IMR-90 (cell line): ENCODE results near the gene WNT11. TPM values are rescaled to one million over a fixed set of nuclear protein-coding genes. Genes with fewer than 3 reads are reported as not detected.
A peak's percentile ranks its signal among the peaks of the same experiment; 100 is the strongest.

Experiments used
- ATAC-seq: fragments of 200-7000 bp; cut with Tn5 transposase; 2 replicates; pipeline ENCODE4 v1.9.1; 2020; ENCODE audit warnings: low read depth, mild to moderate bottlenecking, moderate library complexity
- BruUV-seq: library from RNA; stranded (reverse); fragments of 400-500 nt; replicated peaks from 2 replicates; lab custom pipeline; 2021; lab: Mats Ljungman, UMichigan
- CTCF ChIA-PET: fragments of 300-600 bp; formaldehyde crosslinking; extraction: SDS; loops from one replicate; lab custom pipeline; 2021; ENCODE audit warnings: antibody characterized with exemption; lab: Yijun Ruan, JAX
- POLR2A ChIA-PET: fragments of 300-600 bp; sonication (Branson Sonifier 250); formaldehyde crosslinking; loops from one replicate; lab custom pipeline; 2022; ENCODE audit warnings: antibody characterized with exemption; ENCODE audit not compliant: unreplicated experiment; lab: Charles Lee
- DNase-seq: peaks from one replicate; pipeline ENCODE4 v3.0.0; 2013
- H2AFZ ChIP-seq: replicated peaks from 2 replicates; pipeline ENCODE3; 2013; ENCODE audit warnings: low read length, mild to moderate bottlenecking; ENCODE audit not compliant: poor library complexity
- H2AK5ac ChIP-seq: 2 replicates; pipeline ENCODE4 v1.6.1; 2013; ENCODE audit warnings: low read depth, low read length, inconsistent platforms
- H2AK9ac ChIP-seq: replicated peaks from 2 replicates; pipeline ENCODE3; 2013; ENCODE audit warnings: mild to moderate bottlenecking, low read depth, low read length, moderate library complexity; ENCODE audit not compliant: poor library complexity
- H2BK120ac ChIP-seq: 2 replicates; pipeline ENCODE4 v1.6.1; 2013; ENCODE audit warnings: low read depth, low read length, inconsistent platforms
- H2BK15ac ChIP-seq: 3 replicates; pipeline ENCODE4 v1.6.1; 2013; ENCODE audit warnings: low read depth, low read length, inconsistent platforms
- H2BK20ac ChIP-seq: 2 replicates; pipeline ENCODE4 v1.6.1; 2013; ENCODE audit warnings: low read depth, mild to moderate bottlenecking, inconsistent platforms, low read length, moderate library complexity
- H2BK5ac ChIP-seq: 2 replicates; pipeline ENCODE4 v1.6.1; 2013; ENCODE audit warnings: mild to moderate bottlenecking, low read depth, low read length, inconsistent platforms; ENCODE audit not compliant: poor library complexity, severe bottlenecking
- H3K14ac ChIP-seq: replicated peaks from 2 replicates; pipeline ENCODE4 v1.6.1; 2013; ENCODE audit warnings: low read depth, low read length, inconsistent platforms
- H3K18ac ChIP-seq: 2 replicates; pipeline ENCODE4 v1.6.1; 2013; ENCODE audit warnings: low read depth, low read length, control low read depth
- H3K23ac ChIP-seq: 2 replicates; pipeline ENCODE4 v1.6.1; 2013; ENCODE audit warnings: low read depth, low read length, inconsistent platforms
- H3K27ac ChIP-seq: 2 replicates; pipeline ENCODE4 v1.5.1; 2013; ENCODE audit warnings: mild to moderate bottlenecking, control low read depth, low read length; ENCODE audit not compliant: insufficient read depth
- H3K27me3 ChIP-seq: 2 replicates; pipeline ENCODE4 v1.6.1; 2013; ENCODE audit warnings: low read length; ENCODE audit not compliant: control insufficient read depth, insufficient read depth
- H3K36me3 ChIP-seq: 2 replicates; pipeline ENCODE4 v1.6.1; 2013; ENCODE audit warnings: low read length, mixed read lengths; ENCODE audit not compliant: control insufficient read depth, insufficient read depth
- H3K4ac ChIP-seq: 2 replicates; pipeline ENCODE4 v1.6.1; 2013; ENCODE audit warnings: low read depth, low read length, inconsistent platforms
- H3K4me1 ChIP-seq: 2 replicates; pipeline ENCODE4 v1.6.1; 2013; ENCODE audit warnings: low read length, mixed read lengths; ENCODE audit not compliant: control insufficient read depth, insufficient read depth
- H3K4me2 ChIP-seq: 2 replicates; pipeline ENCODE4 v1.6.1; 2013; ENCODE audit warnings: low read depth, mild to moderate bottlenecking, control low read depth, low read length, moderate library complexity
- H3K4me3 ChIP-seq: 2 replicates; pipeline ENCODE4 v1.5.1; 2013; ENCODE audit warnings: low read depth, mild to moderate bottlenecking, control low read depth, low read length, moderate library complexity; ENCODE audit not compliant: insufficient read depth
- H3K56ac ChIP-seq: 2 replicates; pipeline ENCODE4 v1.6.1; 2013; ENCODE audit warnings: low read length, inconsistent platforms; ENCODE audit not compliant: insufficient read depth; ENCODE audit errors: extremely low read depth
- H3K79me1 ChIP-seq, 2 experiments: 2 replicates each; pipeline ENCODE4 v1.6.1; 2013; ENCODE audit warnings: low read length in 2 of 2, inconsistent platforms in 1 of 2, low read depth in 1 of 2
- H3K9ac ChIP-seq: 2 replicates; pipeline ENCODE4 v1.6.1; 2013; ENCODE audit warnings: low read depth, low read length, control low read depth
- H3K9me1 ChIP-seq: 2 replicates; pipeline ENCODE4 v1.6.1; 2013; ENCODE audit warnings: low read length, inconsistent platforms; ENCODE audit not compliant: insufficient read depth
- H3K9me3 ChIP-seq: 2 replicates; pipeline ENCODE4 v1.6.1; 2013; ENCODE audit warnings: low read length; ENCODE audit not compliant: control insufficient read depth, insufficient read depth
- H4K20me1 ChIP-seq: 2 replicates; pipeline ENCODE4 v1.6.1; 2013; ENCODE audit warnings: low read length, inconsistent platforms; ENCODE audit not compliant: insufficient read depth
- H4K5ac ChIP-seq: 2 replicates; pipeline ENCODE4 v1.6.1; 2013; ENCODE audit warnings: mild to moderate bottlenecking, low read depth, low read length, control low read depth
- H4K8ac ChIP-seq, 2 experiments: 2 replicates each; pipeline ENCODE4 v1.6.1; 2013; ENCODE audit warnings: low read depth in 2 of 2, low read length in 2 of 2, control low read depth in 1 of 2, inconsistent platforms in 1 of 2
- H4K91ac ChIP-seq: 2 replicates; pipeline ENCODE4 v1.6.1; 2013; ENCODE audit warnings: low read depth, low read length, inconsistent platforms; ENCODE audit not compliant: insufficient read depth
- BHLHE40 ChIP-seq: fragments of 150-350 bp; IDR thresholded peaks from 2 replicates; pipeline ENCODE4 v1.6.1; 2016; ENCODE audit warnings: mild to moderate bottlenecking, low read depth, low read length
- CEBPB ChIP-seq: IDR thresholded peaks from 2 replicates; pipeline ENCODE4 v1.6.1; 2012; ENCODE audit warnings: low read depth, low read length, improper control_type of control experiment
- CHD1 ChIP-seq: IDR thresholded peaks from 2 replicates; pipeline ENCODE4 v1.6.1; 2012; ENCODE audit warnings: low read depth, low read length, improper control_type of control experiment
- FOS ChIP-seq: fragments of 150-350 bp; IDR thresholded peaks from 2 replicates; pipeline ENCODE4 v1.6.1; 2016; ENCODE audit warnings: low read depth, low read length
- MAFK ChIP-seq: IDR thresholded peaks from 2 replicates; pipeline ENCODE4 v1.6.1; 2012; ENCODE audit warnings: low read depth, low read length, improper control_type of control experiment
- MAZ ChIP-seq: IDR thresholded peaks from 2 replicates; pipeline ENCODE4 v1.6.1; 2012; ENCODE audit warnings: low read depth, mild to moderate bottlenecking, low read length, improper control_type of control experiment, moderate library complexity, borderline replicate concordance
- MXI1 ChIP-seq: IDR thresholded peaks from 2 replicates; pipeline ENCODE4 v1.6.1; 2012; ENCODE audit warnings: low read depth, mild to moderate bottlenecking, low read length, moderate library complexity, borderline replicate concordance
- NFE2L2 ChIP-seq: fragments of 150-350 bp; IDR thresholded peaks from 2 replicates; pipeline ENCODE4 v1.6.1; 2016; ENCODE audit warnings: low read depth, mild to moderate bottlenecking, low read length
- POLR2A ChIP-seq: IDR thresholded peaks from 2 replicates; pipeline ENCODE4 v1.6.1; 2012; ENCODE audit warnings: mild to moderate bottlenecking, low read depth, low read length
- RAD21 ChIP-seq: IDR thresholded peaks from 2 replicates; pipeline ENCODE4 v1.6.1; 2012; ENCODE audit warnings: low read length, improper control_type of control experiment
- RCOR1 ChIP-seq: IDR thresholded peaks from 2 replicates; pipeline ENCODE4 v1.6.1; 2012; ENCODE audit warnings: mild to moderate bottlenecking, low read length, improper control_type of control experiment; ENCODE audit not compliant: insufficient replicate concordance
- RFX5 ChIP-seq: IDR thresholded peaks from 2 replicates; pipeline ENCODE4 v1.8.0; 2012; ENCODE audit warnings: low read depth, mild to moderate bottlenecking, low read length, moderate library complexity
- SMC3 ChIP-seq: fragments of 150-350 bp; IDR thresholded peaks from 2 replicates; pipeline ENCODE4 v1.6.1; 2016; ENCODE audit warnings: low read depth, mild to moderate bottlenecking, antibody characterized with exemption, low read length, moderate library complexity
- WGBS, 2 experiments: methylation state at CpG; one replicate each; pipeline versions ENCODE4 v1.1.5 to v1.1.7; 2013; ENCODE audit warnings: missing lambda C conversion rate in 2 of 2; ENCODE audit not compliant: insufficient read length in 1 of 2; ENCODE audit errors: extremely low coverage in 2 of 2; 5-methylcytosine and 5-hydroxymethylcytosine counted together
- dilution Hi-C: fragments of 300-500 bp; cut with HindIII; formaldehyde crosslinking; loops from one replicate; pipeline ENCODE4 v1.14.3; 2018; ENCODE audit warnings: low sequenced_read_pairs; ENCODE audit not compliant: unreplicated experiment
- in situ Hi-C: fragments of 300-500 bp; cut with MboI; formaldehyde crosslinking; loops from 3 replicates; pipeline ENCODE4 v1.14.3; 2019; ENCODE audit warnings: low sequenced_read_pairs, inconsistent platforms, mixed read lengths
- intact Hi-C: fragments of 100-400 bp; cut with micrococcal nuclease; formaldehyde crosslinking; loops from 2 replicates; pipeline ENCODE4 v1.10.0; 2022
- polyA plus RNA-seq, 3 experiments: library from polyadenylated mRNA; depleted of rRNA; stranded (reverse); fragments of >200 nt; gene quantifications; 2 replicates each; pipeline ENCODE4 v1.2.3, GENCODE V29; 2012; ENCODE audit warnings: low replicate concordance in 1 of 3
- total RNA-seq: library from RNA; depleted of rRNA; stranded (reverse); fragments of >200 nt; gene quantifications from 2 replicates; pipeline ENCODE4 v1.2.3, GENCODE V29; 2012
- TF ChIP-seq, protein P1 (sequence below): fragments of 150-350 bp; IDR thresholded peaks from 2 replicates; pipeline ENCODE4 v1.6.1; 2017; ENCODE audit warnings: mild to moderate bottlenecking, antibody characterized with exemption, low read length, low read depth
- TF ChIP-seq, protein P2 (sequence below): conservative IDR thresholded peaks from 2 replicates; pipeline ENCODE4 v1.5.1; 2012; ENCODE audit warnings: mild to moderate bottlenecking, low read depth, low read length, improper control_type of control experiment
- TF ChIP-seq, protein P3 (sequence below): fragments of 150-350 bp; IDR thresholded peaks from 2 replicates; pipeline ENCODE4 v1.6.1; 2016; ENCODE audit warnings: low read depth, mild to moderate bottlenecking, low read length, moderate library complexity, borderline replicate concordance

Gene WNT11
- total and polyA plus RNA-seq, 2 of the 4 experiments (the other 2 are of a cell fraction): 0.10 TPM; not detected in 1

DNA sequence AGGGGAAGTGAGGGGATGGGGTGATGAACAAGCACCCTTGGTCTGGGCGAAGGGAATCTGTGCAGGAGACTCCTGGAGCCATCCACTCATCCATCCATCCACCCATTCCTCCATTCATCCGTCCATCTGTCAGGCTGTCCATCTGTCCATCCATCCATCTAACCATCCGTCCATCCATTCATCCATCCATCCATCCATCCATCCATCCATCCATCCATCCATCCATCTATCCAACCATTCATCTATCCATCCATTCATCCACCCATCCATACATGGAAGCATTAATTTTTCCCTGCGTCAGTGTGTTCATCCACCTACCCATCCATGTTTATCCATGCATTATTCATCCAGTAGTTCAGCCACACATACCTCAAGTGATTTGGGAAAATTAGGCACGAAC lies 32.0 kb downstream of the WNT11 start:
- dilution Hi-C loops (no loop called here), in situ Hi-C loops (no loop called here), intact Hi-C loops (no loop called here)
- no peak overlapping the region for H2AFZ ChIP-seq
- no peaks in the 10 kb centered on the region for H3K4me1 ChIP-seq
- H3K56ac ChIP-seq: no peak overlapping the region
- no peak overlapping the region for H4K5ac ChIP-seq
- no peaks in the 10 kb centered on the region for H3K9me3 ChIP-seq
- ATAC-seq (no peak), DNase-seq (no peak)
- no peak overlapping the region for H2BK5ac ChIP-seq
- H3K9me1 ChIP-seq: no peaks in the 10 kb centered on the region
- no peak overlapping the region for H2BK20ac ChIP-seq
- no peak overlapping the region for H2BK15ac ChIP-seq
- H3K23ac ChIP-seq: no peak overlapping the region
- H4K20me1 ChIP-seq: no peaks in the 10 kb centered on the region
- peaks cover 37% of the 10 kb centered on the region for H3K27me3 ChIP-seq
- H2AK9ac ChIP-seq: peak overlapping the region; percentile 78
- H3K9ac ChIP-seq: no peak overlapping the region
- no peak overlapping the region for H3K4me3 ChIP-seq
- H4K91ac ChIP-seq: no peak overlapping the region
- H2AK5ac ChIP-seq: no peak overlapping the region
- H3K27ac ChIP-seq: no peak overlapping the region
- CTCF ChIA-PET: no interaction called here
- H3K4me2 ChIP-seq: no peak overlapping the region
- no peak overlapping the region for H4K8ac ChIP-seq
- no peak overlapping the region for H2BK120ac ChIP-seq
- no peaks in the 10 kb centered on the region for H3K36me3 ChIP-seq
- no TSS peak for BruUV-seq
- H3K79me1 ChIP-seq: no peaks in the 10 kb centered on the region
- H3K4ac ChIP-seq: no peak overlapping the region
- H3K18ac ChIP-seq: no peak overlapping the region
- TF ChIP-seq, protein P1, sequence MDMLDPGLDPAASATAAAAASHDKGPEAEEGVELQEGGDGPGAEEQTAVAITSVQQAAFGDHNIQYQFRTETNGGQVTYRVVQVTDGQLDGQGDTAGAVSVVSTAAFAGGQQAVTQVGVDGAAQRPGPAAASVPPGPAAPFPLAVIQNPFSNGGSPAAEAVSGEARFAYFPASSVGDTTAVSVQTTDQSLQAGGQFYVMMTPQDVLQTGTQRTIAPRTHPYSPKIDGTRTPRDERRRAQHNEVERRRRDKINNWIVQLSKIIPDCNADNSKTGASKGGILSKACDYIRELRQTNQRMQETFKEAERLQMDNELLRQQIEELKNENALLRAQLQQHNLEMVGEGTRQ: no peak
- TF ChIP-seq, protein P2, sequence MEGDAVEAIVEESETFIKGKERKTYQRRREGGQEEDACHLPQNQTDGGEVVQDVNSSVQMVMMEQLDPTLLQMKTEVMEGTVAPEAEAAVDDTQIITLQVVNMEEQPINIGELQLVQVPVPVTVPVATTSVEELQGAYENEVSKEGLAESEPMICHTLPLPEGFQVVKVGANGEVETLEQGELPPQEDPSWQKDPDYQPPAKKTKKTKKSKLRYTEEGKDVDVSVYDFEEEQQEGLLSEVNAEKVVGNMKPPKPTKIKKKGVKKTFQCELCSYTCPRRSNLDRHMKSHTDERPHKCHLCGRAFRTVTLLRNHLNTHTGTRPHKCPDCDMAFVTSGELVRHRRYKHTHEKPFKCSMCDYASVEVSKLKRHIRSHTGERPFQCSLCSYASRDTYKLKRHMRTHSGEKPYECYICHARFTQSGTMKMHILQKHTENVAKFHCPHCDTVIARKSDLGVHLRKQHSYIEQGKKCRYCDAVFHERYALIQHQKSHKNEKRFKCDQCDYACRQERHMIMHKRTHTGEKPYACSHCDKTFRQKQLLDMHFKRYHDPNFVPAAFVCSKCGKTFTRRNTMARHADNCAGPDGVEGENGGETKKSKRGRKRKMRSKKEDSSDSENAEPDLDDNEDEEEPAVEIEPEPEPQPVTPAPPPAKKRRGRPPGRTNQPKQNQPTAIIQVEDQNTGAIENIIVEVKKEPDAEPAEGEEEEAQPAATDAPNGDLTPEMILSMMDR: no peak
- no peak for TF ChIP-seq CHD1
- no peak for TF ChIP-seq FOS
- no peak for TF ChIP-seq POLR2A
- no peak for TF ChIP-seq NFE2L2
- no peak for TF ChIP-seq MAFK
- TF ChIP-seq RAD21: no peak
- no peak for TF ChIP-seq MAZ
- no peak for TF ChIP-seq BHLHE40
- TF ChIP-seq RFX5: no peak
- TF ChIP-seq SMC3: no peak
- no peak for TF ChIP-seq CEBPB
- TF ChIP-seq MXI1: no peak
- TF ChIP-seq, protein P3, sequence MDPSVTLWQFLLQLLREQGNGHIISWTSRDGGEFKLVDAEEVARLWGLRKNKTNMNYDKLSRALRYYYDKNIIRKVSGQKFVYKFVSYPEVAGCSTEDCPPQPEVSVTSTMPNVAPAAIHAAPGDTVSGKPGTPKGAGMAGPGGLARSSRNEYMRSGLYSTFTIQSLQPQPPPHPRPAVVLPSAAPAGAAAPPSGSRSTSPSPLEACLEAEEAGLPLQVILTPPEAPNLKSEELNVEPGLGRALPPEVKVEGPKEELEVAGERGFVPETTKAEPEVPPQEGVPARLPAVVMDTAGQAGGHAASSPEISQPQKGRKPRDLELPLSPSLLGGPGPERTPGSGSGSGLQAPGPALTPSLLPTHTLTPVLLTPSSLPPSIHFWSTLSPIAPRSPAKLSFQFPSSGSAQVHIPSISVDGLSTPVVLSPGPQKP: no peak
- TF ChIP-seq RCOR1: no peak
- WGBS, 2 experiments: 92% methylated on average over 3 of the region's 5 CpGs; no CpG with 5 or more reads in 1 of the 2 experiments
- no peak overlapping the region for H3K14ac ChIP-seq
- POLR2A ChIA-PET: no interaction called here
